ENCODE results near the gene CPXM1. TPM values are rescaled to one million over a fixed set of nuclear protein-coding genes. Genes with fewer than 3 reads are reported as not detected.

Gene CPXM1
- total and polyA plus RNA-seq, 4 donors = 1.5 to 29.1 (median 4.2) TPM

GRCh38 chr20:2748551-2749342, 51.7 kb downstream of the CPXM1 start:
- Histone ChIP-seq H3K4me3 (no peak overlapping the region), H3K27me3 (ENCODE audit: control insufficient read depth in 3 of 3, insufficient read depth in 3 of 3, low read length in 2 of 3) (peaks cover 0 to 58% (median 24%) of the 10 kb centered on the region in 3 donors), H3K36me3 (ENCODE audit: control insufficient read depth in 4 of 4, insufficient read depth in 4 of 4, low read length in 4 of 4) (no peaks in the 10 kb centered on the region), H3K9ac (ENCODE audit: insufficient read depth in 1 of 2, low read length in 2 of 2) (no peak overlapping the region), H3K27ac (ENCODE audit: low read depth in 1 of 2, low read length in 1 of 2) (no peak overlapping the region), H3K4me1 (ENCODE audit: control insufficient read depth in 5 of 5, insufficient read depth in 5 of 5, low read length in 5 of 5) (peaks cover 0 to 16% (median 14%) of the 10 kb centered on the region in 5 donors), H3K9me3 (ENCODE audit: control insufficient read depth in 4 of 4, insufficient read depth in 3 of 4, low read length in 3 of 4) (no peaks in the 10 kb centered on the region)
- ATAC-seq (ENCODE audit: insufficient read depth, low FRiP score) (no peak), DNase-seq (no peak)
- WGBS, 2 donors = 67 to 81% methylated on average over 10 of the region's 10 CpGs
- TF ChIP-seq CTCF (IDR thresholded peaks at IDR 0.05; ENCODE audit: control extremely low read depth, extremely low read depth) = no peak

GRCh38 chr20:2747676-2748235, 52.7 kb downstream of the CPXM1 start:
- Histone ChIP-seq H3K4me1 (ENCODE audit: control insufficient read depth in 5 of 5, insufficient read depth in 5 of 5, low read length in 5 of 5) (peaks cover 0 to 13% (median 9%) of the 10 kb centered on the region in 5 donors), H3K4me3 (no peak overlapping the region), H3K9ac (ENCODE audit: insufficient read depth in 1 of 2, low read length in 2 of 2) (no peak overlapping the region), H3K27ac (ENCODE audit: low read depth in 1 of 2, low read length in 1 of 2) (no peak overlapping the region), H3K36me3 (ENCODE audit: control insufficient read depth in 4 of 4, insufficient read depth in 4 of 4, low read length in 4 of 4) (no peaks in the 10 kb centered on the region), H3K9me3 (ENCODE audit: control insufficient read depth in 4 of 4, insufficient read depth in 3 of 4, low read length in 3 of 4) (no peaks in the 10 kb centered on the region), H3K27me3 (ENCODE audit: control insufficient read depth in 3 of 3, insufficient read depth in 3 of 3, low read length in 2 of 3) (peaks cover 0 to 55% (median 16%) of the 10 kb centered on the region in 3 donors)
- no peak for TF ChIP-seq CTCF (IDR thresholded peaks at IDR 0.05; ENCODE audit: control extremely low read depth, extremely low read depth)
- no peak for DNase-seq
- 91 to 94% methylated on average over 8 of the region's 8 CpGs for WGBS, 2 donors
- ATAC-seq (ENCODE audit: insufficient read depth, low FRiP score) = no peak

GRCh38 chr20:2746636-2747265, 53.7 kb downstream of the CPXM1 start:
- 77% methylated on average over 8 of the region's 8 CpGs for WGBS, 2 donors
- Histone ChIP-seq H3K4me3 (no peak overlapping the region), H3K9ac (ENCODE audit: insufficient read depth in 1 of 2, low read length in 2 of 2) (no peak overlapping the region), H3K4me1 (ENCODE audit: control insufficient read depth in 5 of 5, insufficient read depth in 5 of 5, low read length in 5 of 5) (peaks cover 0 to 5% (median 4%) of the 10 kb centered on the region in 5 donors), H3K27me3 (ENCODE audit: control insufficient read depth in 3 of 3, insufficient read depth in 3 of 3, low read length in 2 of 3) (peaks cover 0 to 56% (median 16%) of the 10 kb centered on the region in 3 donors), H3K27ac (ENCODE audit: low read depth in 1 of 2, low read length in 1 of 2) (no peak overlapping the region), H3K36me3 (ENCODE audit: control insufficient read depth in 4 of 4, insufficient read depth in 4 of 4, low read length in 4 of 4) (no peaks in the 10 kb centered on the region), H3K9me3 (ENCODE audit: control insufficient read depth in 4 of 4, insufficient read depth in 3 of 4, low read length in 3 of 4) (no peaks in the 10 kb centered on the region)
- no peak for TF ChIP-seq CTCF (IDR thresholded peaks at IDR 0.05; ENCODE audit: control extremely low read depth, extremely low read depth)
- no peak for DNase-seq
- ATAC-seq (ENCODE audit: insufficient read depth, low FRiP score) = no peak

All from lung (tissue), 12 donors.